ENCODE measurements around the gene ZNF70. TPM values are rescaled to one million over a fixed set of nuclear protein-coding genes. Genes with fewer than 3 reads are reported as not detected.

Gene ZNF70
- total and polyA plus RNA-seq, 2 of the 13 experiments (the other 11 are each of a cell fraction or from before 2014, with no cell fraction given): 0.62 to 3.6 TPM

- no peak for ATAC-seq
- in situ Hi-C loops (cut with HindIII; ENCODE audit: extremely low pct_ligation_motif_present, low pct_unique_long_range_greater_than_20kb) (no loop called here), intact Hi-C loops (cut with micrococcal nuclease; ENCODE audit: unreplicated experiment) (no loop called here)
- peaks cover 21 to 80% of the 10 kb centered on the region in 2 experiments for H3K36me3 ChIP-seq (replicated peaks in 1 of 2; ENCODE audit: control insufficient read depth in 1 of 2, insufficient read depth in 2 of 2, low read length in 2 of 2)
- no peak overlapping the region for H3K4me3 ChIP-seq (replicated peaks in 1 of 3; ENCODE audit: insufficient read depth in 1 of 3, low read depth in 2 of 3, low read length in 3 of 3)
- H3K4me2 ChIP-seq (ENCODE audit: low read depth, low read length): no peak overlapping the region
- ChIA-PET CTCF (ENCODE audit: low intra/inter-chr PET ratio, low total read pairs) (no interaction called here), POLR2A (no interaction called here)
- H3K79me2 ChIP-seq (ENCODE audit: insufficient read depth, low read length): no peaks in the 10 kb centered on the region
- no peak overlapping the region for H3K27ac ChIP-seq (ENCODE audit: extremely low read length, insufficient read depth, low read length)
- no peak for FAIRE-seq
- H2AFZ ChIP-seq (ENCODE audit: low read length): no peak overlapping the region
- 100% methylated on average over 2 of the region's 2 CpGs for WGBS (ENCODE audit: low lambda C conversion rate)
- H3K9ac ChIP-seq (ENCODE audit: insufficient read depth, low read depth, low read length): no peak overlapping the region
- DNase-seq (ENCODE audit: low spot score): no peak
- no TSS peak for BruUV-seq (replicated peaks)
- no peaks in the 10 kb centered on the region for H3K27me3 ChIP-seq (ENCODE audit: control insufficient read depth in 1 of 2, insufficient read depth in 2 of 2, low read length in 2 of 2)
- TF ChIP-seq RORA (CRISPR knock-in tag; IDR thresholded peaks at IDR 0.05): no peak
- TF ChIP-seq AGO2 (optimal IDR thresholded peaks at IDR 0.05; ENCODE audit: low read depth, low read length): no peak
- TF ChIP-seq ZNF670 (CRISPR knock-in tag; IDR thresholded peaks at IDR 0.05; ENCODE audit: borderline replicate concordance): no peak
- TF ChIP-seq ZXDC (CRISPR knock-in tag; IDR thresholded peaks at IDR 0.05): no peak
- TF ChIP-seq ZNF570 (CRISPR knock-in tag; IDR thresholded peaks at IDR 0.05; ENCODE audit: borderline replicate concordance): no peak
- TF ChIP-seq ZNF430 (CRISPR knock-in tag; IDR thresholded peaks at IDR 0.05): no peak
- no peak for TF ChIP-seq ZNF737 (CRISPR knock-in tag; IDR thresholded peaks at IDR 0.05; ENCODE audit: borderline replicate concordance)
- TF ChIP-seq SUZ12 (IDR thresholded peaks at IDR 0.05; ENCODE audit: low read depth, low read length): no peak
- no peak for TF ChIP-seq ZNF557 (CRISPR knock-in tag; IDR thresholded peaks at IDR 0.05)
- no peaks in the 10 kb centered on the region for H4K20me1 ChIP-seq (ENCODE audit: insufficient read depth, low read length)
- no peaks in the 10 kb centered on the region for H3K4me1 ChIP-seq (ENCODE audit: insufficient read depth, low read length)
- no peaks in the 10 kb centered on the region for H3K9me3 ChIP-seq (ENCODE audit: low read length)
Measured at GRCh38 chr22:23709107-23709506, 41.8 kb downstream of the ZNF70 start.
